ENCODE results near the gene SNCA. TPM values are rescaled to one million over a fixed set of nuclear protein-coding genes. Genes with fewer than 3 reads are reported as not detected.

Gene SNCA
- total and polyA plus RNA-seq, 3 donors from 2014 or later: 1.5 to 6.4 (median 2.0) TPM

DNA sequence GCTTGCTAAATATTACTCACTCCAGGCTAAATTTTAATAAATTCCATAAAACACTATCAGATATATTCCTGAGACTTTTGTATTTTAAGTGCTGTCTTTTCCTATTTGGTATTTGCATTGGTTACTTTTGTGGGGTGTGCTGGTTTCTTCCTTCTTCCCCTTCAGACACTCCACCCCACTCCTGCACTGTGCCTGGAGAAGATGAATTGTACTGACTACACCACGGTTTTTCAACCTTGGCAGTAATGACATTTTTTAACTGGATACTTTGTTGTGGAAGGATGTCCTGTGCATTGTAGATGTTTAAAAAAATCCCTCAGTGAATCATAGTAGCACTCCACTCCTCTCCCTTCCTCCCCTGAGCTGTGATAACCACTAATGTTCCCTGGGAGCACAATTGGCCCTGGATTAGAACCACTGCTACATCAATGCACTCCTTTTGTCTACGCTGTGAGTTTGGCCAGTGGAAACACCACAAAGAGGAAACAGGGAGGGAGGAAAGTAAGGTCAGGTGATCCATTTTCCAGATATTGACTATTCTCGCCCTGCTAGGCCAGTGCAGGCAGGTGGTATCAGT is 36.3 kb downstream of the SNCA start:
- intact Hi-C loops (cut with DNase I; ENCODE audit: low total_unique reads): no loop called here
- no peak overlapping the region for H3K4me3 ChIP-seq
- no peaks in the 10 kb centered on the region for H3K9me3 ChIP-seq
- no peaks in the 10 kb centered on the region for H3K4me1 ChIP-seq
- no peak for TF ChIP-seq POLR2A (IDR thresholded peaks at IDR 0.05)
- TF ChIP-seq CTCF (IDR thresholded peaks at IDR 0.05): no peak
- H3K27ac ChIP-seq: no peak overlapping the region
- WGBS, 2 donors: 50 to 59% methylated on average over 3 of the region's 3 CpGs
- no peak for DNase-seq
- H3K36me3 ChIP-seq (ENCODE audit: low read depth, missing control alignments): no peaks in the 10 kb centered on the region
- H3K27me3 ChIP-seq: no peaks in the 10 kb centered on the region

DNA sequence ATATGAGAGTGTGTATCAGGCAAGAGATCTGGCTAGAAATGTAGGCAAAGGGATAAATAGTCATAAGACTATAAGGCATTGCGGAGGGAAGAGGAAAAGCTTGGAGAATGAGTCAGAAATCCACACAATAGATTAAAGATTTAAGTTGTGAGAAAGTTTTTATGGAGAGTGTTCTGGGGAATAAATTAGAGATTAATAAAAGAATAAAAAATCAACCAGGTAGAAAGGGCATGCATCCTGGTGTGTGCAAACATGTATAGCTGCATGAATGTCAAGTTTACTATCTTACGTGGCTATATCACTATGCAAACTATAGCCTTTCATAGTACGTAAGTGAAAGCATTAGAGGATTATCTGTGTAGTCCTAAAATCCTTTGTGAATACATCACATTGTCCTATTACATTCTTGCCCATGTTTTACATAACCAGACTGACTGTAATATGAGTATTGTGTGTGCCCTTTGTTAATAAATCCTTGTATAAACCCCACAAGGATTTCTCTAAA is 36.9 kb downstream of the SNCA start:
- Histone ChIP-seq H3K36me3 (ENCODE audit: low read depth, missing control alignments) (no peaks in the 10 kb centered on the region), H3K27ac (no peak overlapping the region), H3K9me3 (no peaks in the 10 kb centered on the region), H3K4me3 (no peak overlapping the region), H3K4me1 (no peaks in the 10 kb centered on the region), H3K27me3 (no peaks in the 10 kb centered on the region)
- WGBS, 2 donors: 70 to 87% methylated on average over 3 of the region's 3 CpGs
- no peak for TF ChIP-seq CTCF (IDR thresholded peaks at IDR 0.05)
- no peak for TF ChIP-seq POLR2A (IDR thresholded peaks at IDR 0.05)
- no peak for DNase-seq
- intact Hi-C loops (cut with DNase I; ENCODE audit: low total_unique reads): no loop called here

DNA sequence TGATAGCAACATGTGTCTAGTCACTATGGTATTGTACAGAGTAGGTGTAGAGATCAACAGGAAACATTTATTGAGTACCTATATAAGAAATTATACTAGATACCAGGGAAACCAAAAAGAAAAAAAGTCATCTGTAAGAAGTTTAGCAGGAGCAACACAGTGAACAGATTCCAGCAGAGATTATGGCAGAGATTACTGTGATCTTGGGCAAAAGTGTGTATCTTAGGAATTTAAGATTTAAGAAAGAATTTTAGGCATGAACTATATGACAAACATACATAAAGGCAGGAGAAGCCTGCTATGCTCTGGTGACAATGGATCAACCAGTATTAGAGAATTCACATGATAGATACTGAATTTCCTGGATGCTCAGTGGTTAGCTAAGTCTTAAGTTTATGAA is 37.9 kb downstream of the SNCA start:
- TF ChIP-seq CTCF (IDR thresholded peaks at IDR 0.05): no peak
- TF ChIP-seq POLR2A (IDR thresholded peaks at IDR 0.05): no peak
- intact Hi-C loops (cut with DNase I; ENCODE audit: low total_unique reads): no loop called here

GRCh38 chr4:89797117-89797516 is 39.8 kb downstream of the SNCA start:
- TF ChIP-seq CTCF (IDR thresholded peaks at IDR 0.05) (no peak), POLR2A (IDR thresholded peaks at IDR 0.05) (no peak)
- intact Hi-C loops (cut with DNase I; ENCODE audit: low total_unique reads): no loop called here
- Histone ChIP-seq H3K9me3 (no peaks in the 10 kb centered on the region), H3K36me3 (ENCODE audit: low read depth, missing control alignments) (no peaks in the 10 kb centered on the region), H3K27ac (no peak overlapping the region), H3K4me1 (no peaks in the 10 kb centered on the region), H3K27me3 (no peaks in the 10 kb centered on the region), H3K4me3 (no peak overlapping the region)
- peak; percentile 17 for DNase-seq

More for the DNA sequence above, 37.9 kb downstream of the SNCA start:
- H3K27ac ChIP-seq: no peak overlapping the region
- no peaks in the 10 kb centered on the region for H3K9me3 ChIP-seq
- H3K27me3 ChIP-seq: no peaks in the 10 kb centered on the region
- DNase-seq: no peak
- no peaks in the 10 kb centered on the region for H3K36me3 ChIP-seq (ENCODE audit: low read depth, missing control alignments)
- no peak overlapping the region for H3K4me3 ChIP-seq
- no peaks in the 10 kb centered on the region for H3K4me1 ChIP-seq
